WTC11 (cell line): ENCODE data around the gene PDE11A. TPM values are rescaled to one million over a fixed set of nuclear protein-coding genes. Genes with fewer than 3 reads are reported as not detected.

Source experiments
- ATAC-seq: fragments of 200-7000 bp; cut with Tn5 transposase; 2 replicates; pipeline ENCODE4 v1.10.0; 2021; ENCODE audit warnings: mild to moderate bottlenecking, moderate library complexity
- CTCF ChIA-PET: fragments of 300-600 bp; sonication (Branson Sonifier 250); formaldehyde crosslinking; loops from one replicate; lab custom pipeline; 2021; ENCODE audit warnings: antibody characterized with exemption; lab: Charles Lee
- POLR2A ChIA-PET: fragments of 350-600 bp; sonication (Branson Sonifier 250); formaldehyde crosslinking; loops from one replicate; lab custom pipeline; 2021; ENCODE audit warnings: antibody characterized with exemption; lab: Charles Lee
- DNase-seq: peaks from one replicate; pipeline ENCODE4 v3.0.0; 2021; ENCODE audit warnings: low spot score
- H3K27ac Mint-ChIP-seq: 2 replicates; pipeline ENCODE4 v1.8.0; 2021; ENCODE audit warnings: mixed read lengths
- H3K27me3 Mint-ChIP-seq: 2 replicates; pipeline ENCODE4 v1.8.0; 2021; ENCODE audit warnings: low read depth, mild to moderate bottlenecking, moderate library complexity, mixed read lengths
- H3K36me3 Mint-ChIP-seq: 2 replicates; pipeline ENCODE4 v1.8.0; 2021; ENCODE audit warnings: mixed read lengths
- H3K4me1 Mint-ChIP-seq: 2 replicates; pipeline ENCODE4 v1.8.0; 2022; ENCODE audit warnings: mixed read lengths
- H3K4me3 Mint-ChIP-seq: 2 replicates; pipeline ENCODE4 v1.8.0; 2021; ENCODE audit warnings: mild to moderate bottlenecking, moderate library complexity, mixed read lengths
- H3K9me3 Mint-ChIP-seq: 2 replicates; pipeline ENCODE4 v1.8.0; 2021; ENCODE audit warnings: mixed read lengths
- CREB1 ChIP-seq: sonication (generic); formaldehyde crosslinking; IDR thresholded peaks from 2 replicates; pipeline ENCODE4 v1.8.0; 2023; ENCODE audit warnings: mild to moderate bottlenecking, missing genetic modification reagents
- FOXJ3 ChIP-seq: sonication (generic); formaldehyde crosslinking; IDR thresholded peaks from 2 replicates; pipeline ENCODE4 v1.9.0; 2021; ENCODE audit warnings: missing genetic modification reagents, mild to moderate bottlenecking, borderline replicate concordance
- NR2C2 ChIP-seq: sonication (generic); formaldehyde crosslinking; IDR thresholded peaks from 2 replicates; pipeline ENCODE4 v1.8.0; 2022; ENCODE audit warnings: mild to moderate bottlenecking, missing genetic modification reagents
- SMAD3 ChIP-seq: sonication (generic); formaldehyde crosslinking; IDR thresholded peaks from 2 replicates; pipeline ENCODE4 v1.8.0; 2022; ENCODE audit warnings: missing genetic modification reagents, mild to moderate bottlenecking, borderline replicate concordance
- TCF7 ChIP-seq: sonication (generic); formaldehyde crosslinking; IDR thresholded peaks from 2 replicates; pipeline ENCODE4 v1.8.0; 2022; ENCODE audit warnings: mild to moderate bottlenecking, low read depth, missing genetic modification reagents, moderate library complexity
- TEAD4 ChIP-seq: sonication (generic); formaldehyde crosslinking; IDR thresholded peaks from 2 replicates; pipeline ENCODE4 v1.8.0; 2022; ENCODE audit warnings: mild to moderate bottlenecking, missing genetic modification reagents
- TP53 ChIP-seq: sonication (generic); formaldehyde crosslinking; IDR thresholded peaks from 2 replicates; pipeline ENCODE4 v1.8.1; 2023; ENCODE audit warnings: mild to moderate bottlenecking, missing genetic modification reagents
- ZNF121 ChIP-seq: sonication (generic); formaldehyde crosslinking; IDR thresholded peaks from 2 replicates; pipeline ENCODE4 v1.8.0; 2023; ENCODE audit warnings: missing genetic modification reagents
- ZNF423 ChIP-seq: fragments of 250-450 bp; sonication (Bioruptor Pico); IDR thresholded peaks from 2 replicates; pipeline ENCODE4 v2.1.2; 2022; ENCODE audit warnings: mild to moderate bottlenecking, moderate library complexity
- total RNA-seq: library from RNA; stranded (reverse); gene quantifications from 3 replicates; pipeline ENCODE4 v1.2.3, GENCODE V29; 2021
- TF ChIP-seq, protein P1 (sequence below): sonication (generic); formaldehyde crosslinking; conservative IDR thresholded peaks from 2 replicates; pipeline ENCODE4 v1.8.1; 2023; ENCODE audit warnings: mild to moderate bottlenecking, low read depth, missing genetic modification reagents, moderate library complexity
- TF ChIP-seq, protein P2 (sequence below): sonication (generic); formaldehyde crosslinking; IDR thresholded peaks from 2 replicates; pipeline ENCODE4 v1.8.1; 2023; ENCODE audit warnings: mild to moderate bottlenecking, missing genetic modification reagents, borderline replicate concordance
- TF ChIP-seq, protein P3 (sequence below): sonication (generic); formaldehyde crosslinking; IDR thresholded peaks from 2 replicates; pipeline ENCODE4 v1.8.1; 2022; ENCODE audit warnings: mild to moderate bottlenecking, moderate library complexity, missing genetic modification reagents
- TF ChIP-seq, protein P4 (sequence below): fragments of 250-450 bp; sonication (Bioruptor Pico); IDR thresholded peaks from 2 replicates; pipeline ENCODE4 v1.9.0; 2021; ENCODE audit warnings: mild to moderate bottlenecking, borderline replicate concordance
- TF ChIP-seq, protein P5 (sequence below): fragments of 250-450 bp; sonication (Bioruptor Pico); IDR thresholded peaks from 2 replicates; pipeline ENCODE4 v1.9.0; 2021; ENCODE audit warnings: mild to moderate bottlenecking
- TF ChIP-seq, protein P6 (sequence below): sonication (generic); formaldehyde crosslinking; IDR thresholded peaks from 2 replicates; pipeline ENCODE4 v1.8.0; 2022; ENCODE audit warnings: mild to moderate bottlenecking, missing genetic modification reagents

The PDE11A gene
- total RNA-seq, 1 experiment from 2014 or later = 0.13 TPM

DNA sequence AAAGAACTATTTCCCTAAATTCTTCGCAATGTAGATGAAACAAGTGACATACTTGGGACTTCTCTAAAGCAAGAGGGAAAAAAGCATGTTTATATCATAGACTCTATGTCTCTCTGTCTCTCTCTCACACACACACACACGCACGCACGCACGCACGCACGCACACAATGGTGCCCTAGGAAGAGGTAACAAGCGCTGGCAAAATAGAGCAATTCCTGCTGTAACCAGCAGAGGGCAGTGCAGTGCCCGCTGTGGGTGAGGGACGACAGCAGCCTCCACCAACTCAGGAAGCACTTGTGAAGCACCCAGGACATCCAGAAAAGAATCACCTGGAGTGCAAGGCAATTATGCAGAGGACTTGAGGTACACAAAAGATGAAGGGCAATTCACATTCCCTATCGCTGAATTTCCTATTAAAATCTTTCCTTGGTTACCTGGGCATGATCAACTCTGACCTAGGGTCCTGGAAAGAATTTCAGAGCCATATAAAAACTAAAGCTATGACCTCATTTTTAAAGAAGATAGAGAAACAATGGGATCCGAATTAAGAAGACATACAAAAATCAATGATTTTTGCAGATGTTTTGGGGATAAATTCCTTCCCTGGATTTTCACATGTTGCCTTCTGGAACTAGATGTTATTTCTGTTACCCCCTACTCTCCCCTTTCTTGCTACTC lies 166.4 kb downstream of the PDE11A start (continued):
- TF ChIP-seq, protein P1, sequence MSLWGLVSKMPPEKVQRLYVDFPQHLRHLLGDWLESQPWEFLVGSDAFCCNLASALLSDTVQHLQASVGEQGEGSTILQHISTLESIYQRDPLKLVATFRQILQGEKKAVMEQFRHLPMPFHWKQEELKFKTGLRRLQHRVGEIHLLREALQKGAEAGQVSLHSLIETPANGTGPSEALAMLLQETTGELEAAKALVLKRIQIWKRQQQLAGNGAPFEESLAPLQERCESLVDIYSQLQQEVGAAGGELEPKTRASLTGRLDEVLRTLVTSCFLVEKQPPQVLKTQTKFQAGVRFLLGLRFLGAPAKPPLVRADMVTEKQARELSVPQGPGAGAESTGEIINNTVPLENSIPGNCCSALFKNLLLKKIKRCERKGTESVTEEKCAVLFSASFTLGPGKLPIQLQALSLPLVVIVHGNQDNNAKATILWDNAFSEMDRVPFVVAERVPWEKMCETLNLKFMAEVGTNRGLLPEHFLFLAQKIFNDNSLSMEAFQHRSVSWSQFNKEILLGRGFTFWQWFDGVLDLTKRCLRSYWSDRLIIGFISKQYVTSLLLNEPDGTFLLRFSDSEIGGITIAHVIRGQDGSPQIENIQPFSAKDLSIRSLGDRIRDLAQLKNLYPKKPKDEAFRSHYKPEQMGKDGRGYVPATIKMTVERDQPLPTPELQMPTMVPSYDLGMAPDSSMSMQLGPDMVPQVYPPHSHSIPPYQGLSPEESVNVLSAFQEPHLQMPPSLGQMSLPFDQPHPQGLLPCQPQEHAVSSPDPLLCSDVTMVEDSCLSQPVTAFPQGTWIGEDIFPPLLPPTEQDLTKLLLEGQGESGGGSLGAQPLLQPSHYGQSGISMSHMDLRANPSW (CRISPR knock-in tag) = no peak
- TF ChIP-seq FOXJ3 (no peak), TEAD4 (CRISPR knock-in tag) (0 out of 2 replicates have a peak, but pooled peaks have one; percentile 19)

DNA sequence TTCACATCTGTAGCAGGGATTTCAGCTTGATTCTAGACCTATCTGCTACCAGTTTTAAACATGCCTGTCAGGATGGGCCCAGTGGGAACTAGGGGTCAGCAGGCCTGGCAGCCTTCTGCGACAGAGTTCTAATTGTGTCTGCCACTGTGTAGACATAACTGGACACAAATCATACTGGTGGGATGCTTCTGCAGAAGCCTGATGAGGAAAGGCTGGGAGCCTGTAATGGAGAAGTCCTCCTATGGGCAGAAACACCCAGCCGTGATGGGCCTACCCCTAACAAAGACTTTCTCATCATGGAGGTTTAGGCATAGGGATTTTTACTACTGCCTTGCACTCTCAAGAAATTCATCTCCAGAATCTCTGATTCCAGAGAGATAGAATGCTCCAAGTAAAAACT lies 166.9 kb downstream of the PDE11A start:
- Mint-ChIP-seq H3K36me3 (no peaks in the 10 kb centered on the region), H3K27me3 (no peaks in the 10 kb centered on the region; the same call in 1 of the 2 replicates), H3K4me1 (peaks cover 24% of the 10 kb centered on the region), H3K27ac (no peak overlapping the region), H3K9me3 (no peaks in the 10 kb centered on the region), H3K4me3 (no peak overlapping the region)
- no peak for DNase-seq
- ATAC-seq = no peak
- POLR2A ChIA-PET = no interaction called here
- TF ChIP-seq CREB1 (CRISPR knock-in tag) (no peak), NR2C2 (no peak)
- CTCF ChIA-PET = interaction anchor here (0.9 to 1.8 kb wide), 5 partner anchors 8 to 133 kb away, joined by 3 to 12 read pairs (median 3); no protein-coding TSS in a partner anchor

DNA sequence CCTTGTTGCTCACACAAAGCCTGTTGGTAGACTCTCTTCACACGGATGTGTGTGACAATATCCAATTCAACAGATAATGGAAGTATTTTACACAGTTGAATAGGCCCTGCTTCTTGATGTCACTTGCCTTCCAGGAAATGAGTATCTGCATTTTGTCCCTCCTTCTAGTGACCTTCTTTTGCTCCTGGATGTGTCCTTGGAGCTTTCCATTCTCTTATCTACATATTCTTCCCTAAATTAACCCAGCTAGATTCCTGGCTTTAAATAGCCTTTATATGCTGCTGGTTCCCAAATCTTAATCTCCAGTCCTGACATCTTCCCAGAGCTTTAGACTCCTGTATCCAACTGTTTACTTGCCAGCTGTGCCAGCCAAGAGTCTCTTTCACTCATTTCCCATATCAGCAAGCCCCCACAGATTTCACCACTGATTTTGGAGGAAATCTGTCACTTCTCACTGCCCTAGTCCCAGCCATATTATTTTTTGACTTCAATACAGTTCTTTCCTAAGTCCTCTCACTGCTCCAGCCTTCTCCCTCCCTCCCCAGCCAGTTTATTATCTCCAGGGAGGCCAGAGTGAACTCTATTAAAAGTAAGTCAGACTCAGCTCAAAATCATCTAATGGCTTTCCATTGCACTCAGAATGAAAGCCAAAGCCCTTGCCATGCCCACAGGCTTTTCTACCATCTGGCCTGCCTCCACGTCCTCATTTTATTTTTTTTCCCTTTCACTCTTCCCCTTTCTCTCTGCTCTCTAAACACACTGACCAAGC lies 170.0 kb downstream of the PDE11A start:
- Mint-ChIP-seq H3K27me3 (no peaks in the 10 kb centered on the region; the same call in 1 of the 2 replicates), H3K4me3 (no peak overlapping the region), H3K36me3 (no peaks in the 10 kb centered on the region), H3K9me3 (no peaks in the 10 kb centered on the region), H3K27ac (peak overlapping the region; percentile 9; the same call in 1 of the 2 replicates), H3K4me1 (peaks cover 16% of the 10 kb centered on the region)
- ChIA-PET POLR2A (no interaction called here), CTCF (no interaction called here)
- ATAC-seq = no peak
- no peak for TF ChIP-seq ZNF423 (CRISPR knock-in tag)
- no peak for TF ChIP-seq ZNF121 (CRISPR knock-in tag)
- TF ChIP-seq, protein P2, sequence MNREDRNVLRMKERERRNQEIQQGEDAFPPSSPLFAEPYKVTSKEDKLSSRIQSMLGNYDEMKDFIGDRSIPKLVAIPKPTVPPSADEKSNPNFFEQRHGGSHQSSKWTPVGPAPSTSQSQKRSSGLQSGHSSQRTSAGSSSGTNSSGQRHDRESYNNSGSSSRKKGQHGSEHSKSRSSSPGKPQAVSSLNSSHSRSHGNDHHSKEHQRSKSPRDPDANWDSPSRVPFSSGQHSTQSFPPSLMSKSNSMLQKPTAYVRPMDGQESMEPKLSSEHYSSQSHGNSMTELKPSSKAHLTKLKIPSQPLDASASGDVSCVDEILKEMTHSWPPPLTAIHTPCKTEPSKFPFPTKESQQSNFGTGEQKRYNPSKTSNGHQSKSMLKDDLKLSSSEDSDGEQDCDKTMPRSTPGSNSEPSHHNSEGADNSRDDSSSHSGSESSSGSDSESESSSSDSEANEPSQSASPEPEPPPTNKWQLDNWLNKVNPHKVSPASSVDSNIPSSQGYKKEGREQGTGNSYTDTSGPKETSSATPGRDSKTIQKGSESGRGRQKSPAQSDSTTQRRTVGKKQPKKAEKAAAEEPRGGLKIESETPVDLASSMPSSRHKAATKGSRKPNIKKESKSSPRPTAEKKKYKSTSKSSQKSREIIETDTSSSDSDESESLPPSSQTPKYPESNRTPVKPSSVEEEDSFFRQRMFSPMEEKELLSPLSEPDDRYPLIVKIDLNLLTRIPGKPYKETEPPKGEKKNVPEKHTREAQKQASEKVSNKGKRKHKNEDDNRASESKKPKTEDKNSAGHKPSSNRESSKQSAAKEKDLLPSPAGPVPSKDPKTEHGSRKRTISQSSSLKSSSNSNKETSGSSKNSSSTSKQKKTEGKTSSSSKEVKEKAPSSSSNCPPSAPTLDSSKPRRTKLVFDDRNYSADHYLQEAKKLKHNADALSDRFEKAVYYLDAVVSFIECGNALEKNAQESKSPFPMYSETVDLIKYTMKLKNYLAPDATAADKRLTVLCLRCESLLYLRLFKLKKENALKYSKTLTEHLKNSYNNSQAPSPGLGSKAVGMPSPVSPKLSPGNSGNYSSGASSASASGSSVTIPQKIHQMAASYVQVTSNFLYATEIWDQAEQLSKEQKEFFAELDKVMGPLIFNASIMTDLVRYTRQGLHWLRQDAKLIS (CRISPR knock-in tag) = no peak
- TF ChIP-seq, protein P3, sequence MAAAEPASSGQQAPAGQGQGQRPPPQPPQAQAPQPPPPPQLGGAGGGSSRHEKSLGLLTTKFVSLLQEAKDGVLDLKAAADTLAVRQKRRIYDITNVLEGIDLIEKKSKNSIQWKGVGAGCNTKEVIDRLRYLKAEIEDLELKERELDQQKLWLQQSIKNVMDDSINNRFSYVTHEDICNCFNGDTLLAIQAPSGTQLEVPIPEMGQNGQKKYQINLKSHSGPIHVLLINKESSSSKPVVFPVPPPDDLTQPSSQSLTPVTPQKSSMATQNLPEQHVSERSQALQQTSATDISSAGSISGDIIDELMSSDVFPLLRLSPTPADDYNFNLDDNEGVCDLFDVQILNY (CRISPR knock-in tag) = no peak
- TF ChIP-seq, protein P4, sequence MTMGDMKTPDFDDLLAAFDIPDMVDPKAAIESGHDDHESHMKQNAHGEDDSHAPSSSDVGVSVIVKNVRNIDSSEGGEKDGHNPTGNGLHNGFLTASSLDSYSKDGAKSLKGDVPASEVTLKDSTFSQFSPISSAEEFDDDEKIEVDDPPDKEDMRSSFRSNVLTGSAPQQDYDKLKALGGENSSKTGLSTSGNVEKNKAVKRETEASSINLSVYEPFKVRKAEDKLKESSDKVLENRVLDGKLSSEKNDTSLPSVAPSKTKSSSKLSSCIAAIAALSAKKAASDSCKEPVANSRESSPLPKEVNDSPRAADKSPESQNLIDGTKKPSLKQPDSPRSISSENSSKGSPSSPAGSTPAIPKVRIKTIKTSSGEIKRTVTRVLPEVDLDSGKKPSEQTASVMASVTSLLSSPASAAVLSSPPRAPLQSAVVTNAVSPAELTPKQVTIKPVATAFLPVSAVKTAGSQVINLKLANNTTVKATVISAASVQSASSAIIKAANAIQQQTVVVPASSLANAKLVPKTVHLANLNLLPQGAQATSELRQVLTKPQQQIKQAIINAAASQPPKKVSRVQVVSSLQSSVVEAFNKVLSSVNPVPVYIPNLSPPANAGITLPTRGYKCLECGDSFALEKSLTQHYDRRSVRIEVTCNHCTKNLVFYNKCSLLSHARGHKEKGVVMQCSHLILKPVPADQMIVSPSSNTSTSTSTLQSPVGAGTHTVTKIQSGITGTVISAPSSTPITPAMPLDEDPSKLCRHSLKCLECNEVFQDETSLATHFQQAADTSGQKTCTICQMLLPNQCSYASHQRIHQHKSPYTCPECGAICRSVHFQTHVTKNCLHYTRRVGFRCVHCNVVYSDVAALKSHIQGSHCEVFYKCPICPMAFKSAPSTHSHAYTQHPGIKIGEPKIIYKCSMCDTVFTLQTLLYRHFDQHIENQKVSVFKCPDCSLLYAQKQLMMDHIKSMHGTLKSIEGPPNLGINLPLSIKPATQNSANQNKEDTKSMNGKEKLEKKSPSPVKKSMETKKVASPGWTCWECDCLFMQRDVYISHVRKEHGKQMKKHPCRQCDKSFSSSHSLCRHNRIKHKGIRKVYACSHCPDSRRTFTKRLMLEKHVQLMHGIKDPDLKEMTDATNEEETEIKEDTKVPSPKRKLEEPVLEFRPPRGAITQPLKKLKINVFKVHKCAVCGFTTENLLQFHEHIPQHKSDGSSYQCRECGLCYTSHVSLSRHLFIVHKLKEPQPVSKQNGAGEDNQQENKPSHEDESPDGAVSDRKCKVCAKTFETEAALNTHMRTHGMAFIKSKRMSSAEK = no peak
- TF ChIP-seq TP53 (CRISPR knock-in tag) = no peak
- TF ChIP-seq, protein P5, sequence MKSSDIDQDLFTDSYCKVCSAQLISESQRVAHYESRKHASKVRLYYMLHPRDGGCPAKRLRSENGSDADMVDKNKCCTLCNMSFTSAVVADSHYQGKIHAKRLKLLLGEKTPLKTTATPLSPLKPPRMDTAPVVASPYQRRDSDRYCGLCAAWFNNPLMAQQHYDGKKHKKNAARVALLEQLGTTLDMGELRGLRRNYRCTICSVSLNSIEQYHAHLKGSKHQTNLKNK (CRISPR knock-in tag) = no peak
- TF ChIP-seq TCF7 (CRISPR knock-in tag) = no peak
- no peak for TF ChIP-seq SMAD3 (CRISPR knock-in tag)
- TF ChIP-seq, protein P6, sequence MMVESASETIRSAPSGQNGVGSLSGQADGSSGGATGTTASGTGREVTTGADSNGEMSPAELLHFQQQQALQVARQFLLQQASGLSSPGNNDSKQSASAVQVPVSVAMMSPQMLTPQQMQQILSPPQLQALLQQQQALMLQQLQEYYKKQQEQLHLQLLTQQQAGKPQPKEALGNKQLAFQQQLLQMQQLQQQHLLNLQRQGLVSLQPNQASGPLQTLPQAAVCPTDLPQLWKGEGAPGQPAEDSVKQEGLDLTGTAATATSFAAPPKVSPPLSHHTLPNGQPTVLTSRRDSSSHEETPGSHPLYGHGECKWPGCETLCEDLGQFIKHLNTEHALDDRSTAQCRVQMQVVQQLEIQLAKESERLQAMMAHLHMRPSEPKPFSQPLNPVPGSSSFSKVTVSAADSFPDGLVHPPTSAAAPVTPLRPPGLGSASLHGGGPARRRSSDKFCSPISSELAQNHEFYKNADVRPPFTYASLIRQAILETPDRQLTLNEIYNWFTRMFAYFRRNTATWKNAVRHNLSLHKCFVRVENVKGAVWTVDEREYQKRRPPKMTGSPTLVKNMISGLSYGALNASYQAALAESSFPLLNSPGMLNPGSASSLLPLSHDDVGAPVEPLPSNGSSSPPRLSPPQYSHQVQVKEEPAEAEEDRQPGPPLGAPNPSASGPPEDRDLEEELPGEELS (CRISPR knock-in tag) = no peak
- no peak for DNase-seq
